H1 (cell line): ENCODE data around the gene IVNS1ABP. TPM values are rescaled to one million over a fixed set of nuclear protein-coding genes. Genes with fewer than 3 reads are reported as not detected.

Source experiments
- CTCF ChIA-PET: fragments of 300-600 bp; sonication (Branson Sonifier 250); formaldehyde crosslinking; loops from one replicate; lab custom pipeline; 2021; ENCODE audit not compliant: partially characterized antibody; lab: Charles Lee
- POLR2A ChIA-PET: fragments of 300-600 bp; sonication (Branson Sonifier 250); formaldehyde crosslinking; loops from one replicate; lab custom pipeline; 2021; ENCODE audit warnings: inconsistent platforms; ENCODE audit not compliant: partially characterized antibody; lab: Charles Lee
- DNase-seq, 2 experiments: peaks; one replicate each; pipeline versions ENCODE4 v3.0.0 to v3.0.0-alpha.2; 2010 to 2022; ENCODE audit warnings: low spot score in 2 of 2, low read depth in 1 of 2, mixed read lengths in 1 of 2
- FAIRE-seq: peaks from 2 replicates; lab custom pipeline; 2011; peaks lifted over from hg19 to GRCh38; lab: Jason Lieb, UNC
- H2AFZ ChIP-seq: 2 replicates; pipeline ENCODE4 v1.8.1; 2012; ENCODE audit warnings: low read length, inconsistent platforms
- H2AK5ac ChIP-seq: 2 replicates; pipeline ENCODE4 v1.6.1; 2013; ENCODE audit warnings: low read depth, low read length
- H2BK120ac ChIP-seq: replicated peaks from 2 replicates; pipeline ENCODE3; 2013; ENCODE audit warnings: low read depth, low read length, inconsistent platforms
- H2BK12ac ChIP-seq: 2 replicates; pipeline ENCODE4 v1.6.1; 2013; ENCODE audit warnings: low read depth, low read length
- H2BK15ac ChIP-seq: 2 replicates; pipeline ENCODE4 v1.6.1; 2013; ENCODE audit warnings: low read length
- H2BK20ac ChIP-seq: 2 replicates; pipeline ENCODE4 v1.6.1; 2013; ENCODE audit warnings: low read length
- H2BK5ac ChIP-seq: 2 replicates; pipeline ENCODE4 v1.6.1; 2013; ENCODE audit warnings: low read depth, low read length
- H3K14ac ChIP-seq: 2 replicates; pipeline ENCODE4 v1.6.1; 2013; ENCODE audit warnings: inconsistent platforms; ENCODE audit not compliant: insufficient read length
- H3K18ac ChIP-seq: 2 replicates; pipeline ENCODE4 v1.6.1; 2013; ENCODE audit warnings: low read length; ENCODE audit errors: extremely low read depth
- H3K23ac ChIP-seq: 2 replicates; pipeline ENCODE4 v1.6.1; 2013; ENCODE audit warnings: inconsistent platforms; ENCODE audit not compliant: insufficient read length
- H3K23me2 ChIP-seq: 2 replicates; pipeline ENCODE4 v1.6.1; 2013; ENCODE audit warnings: low read depth, low read length
- H3K27ac ChIP-seq: 2 replicates; pipeline ENCODE4 v1.6.1; 2011; ENCODE audit warnings: low read depth, low read length, inconsistent platforms
- H3K27me3 ChIP-seq, 4 experiments: replicated peaks in 1 of 4; 1 replicate in 1 of 4; 2 replicates in 3 of 4; pipeline versions ENCODE4 v1.6.1 to v1.8.1; 2011 to 2013; ENCODE audit warnings: low read length in 3 of 4, mild to moderate bottlenecking in 3 of 4, inconsistent platforms in 2 of 4, mixed read lengths in 2 of 4, moderate library complexity in 1 of 4; ENCODE audit not compliant: control insufficient read depth in 3 of 4, insufficient read depth in 3 of 4; ENCODE audit errors: extremely low read depth in 1 of 4
- H3K36me3 ChIP-seq, 4 experiments: 2 replicates each; pipeline versions ENCODE4 v1.6.1 to v1.8.1; 2011 to 2013; ENCODE audit warnings: mild to moderate bottlenecking in 4 of 4, low read length in 3 of 4, moderate library complexity in 2 of 4, control low read depth in 1 of 4, inconsistent platforms in 1 of 4; ENCODE audit not compliant: insufficient read depth in 4 of 4, control insufficient read depth in 2 of 4
- H3K4ac ChIP-seq: replicated peaks from 2 replicates; pipeline ENCODE3; 2013; ENCODE audit warnings: low read length, low read depth, mixed read lengths, inconsistent platforms; ENCODE audit not compliant: insufficient read length
- H3K4me1 ChIP-seq, 4 experiments: replicated peaks in 1 of 4; 1 replicate in 1 of 4; 2 replicates in 3 of 4; pipeline versions ENCODE4 v1.6.1 to v1.8.1; 2011 to 2013; ENCODE audit warnings: low read length in 3 of 4, inconsistent platforms in 2 of 4, mixed read lengths in 1 of 4; ENCODE audit not compliant: insufficient read depth in 4 of 4, control insufficient read depth in 3 of 4
- H3K4me2 ChIP-seq, 2 experiments: 2 replicates each; pipeline versions ENCODE4 v1.6.1 to v1.8.1; 2011 to 2013; ENCODE audit warnings: low read depth in 2 of 2, low read length in 2 of 2, control low read depth in 1 of 2, inconsistent platforms in 1 of 2, mild to moderate bottlenecking in 1 of 2; ENCODE audit not compliant: insufficient read depth in 1 of 2
- H3K4me3 ChIP-seq, 4 experiments: fragments of 200-600, 300-600 bp in 1 of 4; sonication (generic), shearing (Covaris generic), sonication (Bioruptor Twin) in 1 of 4; 2 replicates each; pipeline versions ENCODE4 v1.5.1 to v1.8.1; 2011 to 2016; ENCODE audit warnings: low read length in 4 of 4, low read depth in 3 of 4, control low read depth in 2 of 4, inconsistent platforms in 2 of 4, mild to moderate bottlenecking in 2 of 4, mixed read lengths in 1 of 4, moderate library complexity in 1 of 4; ENCODE audit not compliant: insufficient read depth in 2 of 4; ENCODE audit errors: extremely low read depth in 1 of 4
- H3K56ac ChIP-seq: replicated peaks from 2 replicates; pipeline ENCODE3; 2013; ENCODE audit warnings: low read depth, mild to moderate bottlenecking, mixed read lengths, low read length, inconsistent platforms; ENCODE audit not compliant: insufficient read length
- H3K79me1 ChIP-seq: 2 replicates; pipeline ENCODE4 v1.6.1; 2013; ENCODE audit warnings: low read depth, low read length, control low read depth
- H3K79me2 ChIP-seq, 2 experiments: 2 replicates each; pipeline versions ENCODE4 v1.6.1 to v1.8.1; 2012 to 2013; ENCODE audit warnings: low read length in 2 of 2, mild to moderate bottlenecking in 2 of 2, inconsistent platforms in 1 of 2; ENCODE audit not compliant: insufficient read depth in 2 of 2, control insufficient read depth in 1 of 2
- H3K9ac ChIP-seq, 4 experiments: replicated peaks in 1 of 4; 1 replicate in 1 of 4; 2 replicates in 3 of 4; pipeline versions ENCODE4 v1.6.1 to v1.8.1; 2011 to 2013; ENCODE audit warnings: low read depth in 3 of 4, low read length in 3 of 4, control low read depth in 2 of 4, mild to moderate bottlenecking in 2 of 4, moderate library complexity in 2 of 4, inconsistent platforms in 1 of 4; ENCODE audit errors: extremely low read depth in 1 of 4
- H3K9me3 ChIP-seq, 2 experiments: 2 replicates each; pipeline versions ENCODE4 v1.6.1 to v1.8.1; 2012 to 2013; ENCODE audit warnings: mild to moderate bottlenecking in 2 of 2, moderate library complexity in 2 of 2, control low read depth in 1 of 2, inconsistent platforms in 1 of 2, low read depth in 1 of 2, low read length in 1 of 2, mixed read lengths in 1 of 2; ENCODE audit not compliant: insufficient read depth in 2 of 2
- H4K20me1 ChIP-seq, 2 experiments: replicated peaks in 1 of 2; 2 replicates each; pipeline versions ENCODE3 to v1.8.1; 2011 to 2013; ENCODE audit warnings: inconsistent platforms in 2 of 2, low read length in 2 of 2, mild to moderate bottlenecking in 1 of 2; ENCODE audit not compliant: insufficient read depth in 2 of 2, control insufficient read depth in 1 of 2
- H4K5ac ChIP-seq: 2 replicates; pipeline ENCODE4 v1.6.1; 2013; ENCODE audit warnings: low read length, low read depth, mixed read lengths, inconsistent platforms; ENCODE audit not compliant: insufficient read length
- H4K8ac ChIP-seq: 2 replicates; pipeline ENCODE4 v1.8.0; 2013; ENCODE audit warnings: mild to moderate bottlenecking, moderate library complexity, low read length, inconsistent platforms; ENCODE audit not compliant: insufficient read depth; ENCODE audit errors: extremely low read depth
- H4K91ac ChIP-seq: replicated peaks from 2 replicates; pipeline ENCODE3; 2013; ENCODE audit warnings: low read length, mixed read lengths, inconsistent platforms; ENCODE audit not compliant: insufficient read length
- ASH2L ChIP-seq: fragments of 200-600, 300-600 bp; sonication (generic); IDR thresholded peaks from one replicate; pipeline ENCODE4 v1.7.1; 2017; ENCODE audit warnings: low read length
- CEBPB ChIP-seq: IDR thresholded peaks from 2 replicates; pipeline ENCODE4 v1.6.1; 2012; ENCODE audit warnings: low read depth, low read length
- CREB1 ChIP-seq: IDR thresholded peaks from 2 replicates; pipeline ENCODE4 v1.6.1; 2012; ENCODE audit warnings: inconsistent platforms
- EGR1 ChIP-seq: IDR thresholded peaks from 2 replicates; pipeline ENCODE4 v1.6.1; 2011; ENCODE audit warnings: low read depth, low read length, borderline replicate concordance
- FOSL1 ChIP-seq: IDR thresholded peaks from 2 replicates; pipeline ENCODE4 v1.6.1; 2011; ENCODE audit warnings: mild to moderate bottlenecking, low read depth, low read length, moderate library complexity; ENCODE audit not compliant: insufficient read depth
- HDAC6 ChIP-seq: IDR thresholded peaks from one replicate; pipeline ENCODE4 v1.7.1; 2012; ENCODE audit warnings: low read depth, mild to moderate bottlenecking, inconsistent platforms, low read length, moderate library complexity
- KDM1A ChIP-seq: fragments of 200-600, 300-600 bp; sonication (generic); IDR thresholded peaks from 2 replicates; pipeline ENCODE4 v1.7.1; 2016; ENCODE audit warnings: mild to moderate bottlenecking, low read length, borderline replicate concordance
- MAFK ChIP-seq: IDR thresholded peaks from 2 replicates; pipeline ENCODE4 v1.6.1; 2012; ENCODE audit warnings: low read depth, mild to moderate bottlenecking, improper control_type of control experiment, low read length
- SAP30 ChIP-seq: fragments of 300-600 bp; sonication (generic); IDR thresholded peaks from 2 replicates; pipeline ENCODE4 v1.7.1; 2012; ENCODE audit warnings: low read length, moderate library complexity, mild to moderate bottlenecking, inconsistent platforms; ENCODE audit not compliant: insufficient read depth, insufficient replicate concordance
- SRF ChIP-seq: IDR thresholded peaks from 2 replicates; pipeline ENCODE4 v1.6.1; 2011; ENCODE audit warnings: mild to moderate bottlenecking, low read depth, low read length, moderate library complexity
- WGBS, 2 experiments: shearing (Covaris generic) in 1 of 2; methylation state at CpG; one replicate each; pipeline versions ENCODE4 v1.1.6 to v1.1.7; 2013 to 2015; ENCODE audit warnings: low lambda C conversion rate in 2 of 2, mixed read lengths in 2 of 2, inconsistent platforms in 1 of 2, low coverage in 1 of 2, missing lambda C conversion rate in 1 of 2; ENCODE audit not compliant: insufficient replicate concordance in 2 of 2, insufficient coverage in 1 of 2, insufficient read length in 1 of 2; ENCODE audit errors: extremely low coverage in 1 of 2, missing lambda C conversion rate in 1 of 2; 5-methylcytosine and 5-hydroxymethylcytosine counted together
- polyA plus RNA-seq, 7 experiments: library from polyadenylated mRNA; depleted of rRNA in 3 of 7; stranded (reverse) in 5 of 7; unstranded in 2 of 7; fragments of >200 nt in 5 of 7; fragments of 200-250 nt in 2 of 7; gene quantifications; 1 replicate in 5 of 7; 2 replicates in 1 of 7; 4 replicates in 1 of 7; pipeline versions ENCODE4 v1.2.1 to v1.2.3, GENCODE V29; 2011 to 2013; ENCODE audit warnings: missing spikeins in 2 of 7, mixed read lengths in 2 of 7
- total RNA-seq: library from RNA; stranded (reverse); fragmentation: NEBNext Ultra II Directional; extraction: Animal tissue kit (Norgen Biotek cat#: 25700); gene quantifications from 2 replicates; pipeline ENCODE4 v1.2.1, GENCODE V29; 2021
- TF ChIP-seq, protein P1 (sequence below): IDR thresholded peaks from 2 replicates; pipeline ENCODE4 v1.6.1; 2012; ENCODE audit warnings: inconsistent platforms

IVNS1ABP gene
- total and polyA plus RNA-seq, 2 of the 8 experiments (the other 6 are each of a cell fraction or from before 2014, with no cell fraction given): 65.9 to 189 TPM

DNA sequence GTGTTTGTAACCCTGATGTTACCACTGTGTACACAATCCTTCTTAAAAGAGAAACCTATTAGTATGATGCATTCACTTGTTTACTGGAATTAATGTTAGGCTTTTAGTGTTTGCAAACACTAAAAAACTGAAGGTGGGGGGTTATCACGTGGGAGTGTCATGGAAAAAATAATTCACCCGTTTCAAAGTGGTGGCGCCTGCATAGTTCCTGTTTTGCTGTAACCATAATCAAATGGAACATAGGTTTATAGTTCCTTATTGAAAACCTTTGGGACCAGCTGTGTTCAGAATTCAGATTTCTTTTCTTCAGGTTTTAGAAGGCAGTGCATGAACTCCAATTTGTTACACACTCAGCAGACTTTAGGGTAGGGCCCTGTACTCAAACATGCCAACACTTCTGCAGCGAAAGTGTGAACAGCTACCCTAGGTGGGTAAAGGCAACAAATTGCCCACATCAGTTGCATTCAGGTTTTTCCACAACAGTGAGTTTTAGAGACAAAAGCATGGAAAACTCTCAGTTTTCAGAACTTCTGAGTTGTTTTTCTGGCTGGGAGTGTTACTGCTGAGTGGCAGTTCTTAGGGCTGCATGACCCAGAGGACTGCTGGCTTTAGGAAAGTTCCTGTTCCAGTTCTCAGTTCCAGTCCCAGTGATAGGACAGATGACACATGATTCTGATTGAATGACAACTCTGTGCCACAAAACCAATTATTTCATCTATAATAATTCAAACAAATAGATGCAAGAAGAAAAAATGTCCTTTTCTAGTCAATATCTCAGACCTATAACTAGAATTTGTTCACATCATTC lies 29.1 kb upstream of the IVNS1ABP start:
- Histone ChIP-seq H3K4ac (no peak overlapping the region), H3K27me3 (no peaks in the 10 kb centered on the region), H2BK120ac (no peak overlapping the region), H3K4me2 (no peak overlapping the region), H3K18ac (no peak overlapping the region), H2AFZ (no peak overlapping the region), H3K23me2 (no peaks in the 10 kb centered on the region), H3K4me3 (no peak overlapping the region), H3K56ac (no peak overlapping the region), H4K8ac (no peak overlapping the region), H2BK12ac (no peak overlapping the region), H3K9ac (no peak overlapping the region), H2BK5ac (no peak overlapping the region), H3K14ac (no peak overlapping the region), H2BK15ac (no peak overlapping the region), H2BK20ac (no peak overlapping the region), H4K91ac (no peak overlapping the region), H3K23ac (no peak overlapping the region), H3K27ac (no peak overlapping the region), H3K79me2 (no peaks in the 10 kb centered on the region), H4K20me1 (no peaks in the 10 kb centered on the region), H3K36me3 (no peaks in the 10 kb centered on the region), H4K5ac (no peak overlapping the region), H2AK5ac (no peak overlapping the region), H3K4me1 (no peaks in the 10 kb centered on the region), H3K79me1 (no peaks in the 10 kb centered on the region), H3K9me3 (no peaks in the 10 kb centered on the region)
- no peak for FAIRE-seq
- POLR2A ChIA-PET: no interaction called here
- no peak for DNase-seq
- CTCF ChIA-PET: interaction anchor here (0.6 kb wide), 1 partner anchor 310 kb away, joined by 6 read pairs; no protein-coding TSS in a partner anchor
- 85% methylated on average over 4 of the region's 4 CpGs; no CpG with 5 or more reads in 1 of the 2 experiments for WGBS, 2 experiments
- no peak for TF ChIP-seq SRF
- TF ChIP-seq, protein P1, sequence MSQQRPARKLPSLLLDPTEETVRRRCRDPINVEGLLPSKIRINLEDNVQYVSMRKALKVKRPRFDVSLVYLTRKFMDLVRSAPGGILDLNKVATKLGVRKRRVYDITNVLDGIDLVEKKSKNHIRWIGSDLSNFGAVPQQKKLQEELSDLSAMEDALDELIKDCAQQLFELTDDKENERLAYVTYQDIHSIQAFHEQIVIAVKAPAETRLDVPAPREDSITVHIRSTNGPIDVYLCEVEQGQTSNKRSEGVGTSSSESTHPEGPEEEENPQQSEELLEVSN: no peak
- no peak for TF ChIP-seq CEBPB
- no peak for TF ChIP-seq HDAC6
- no peak for TF ChIP-seq ASH2L
- no peak for TF ChIP-seq FOSL1
- no peak for TF ChIP-seq MAFK
- TF ChIP-seq KDM1A: no peak
- no peak for TF ChIP-seq SAP30
- no peak for TF ChIP-seq CREB1
- no peak for TF ChIP-seq EGR1
